Neural progenitor cell (in vitro differentiated cells): ENCODE measurements around the gene ACER3. TPM values are rescaled to one million over a fixed set of nuclear protein-coding genes. Genes with fewer than 3 reads are reported as not detected.
A peak's percentile ranks its signal among the peaks of the same experiment; 100 is the strongest.
"Not testable (repeated sequence)": the region's sequence is repeated elsewhere in the genome, so short reads cannot be mapped to it uniquely, and the experiment has no call there.

Experiments
- DNase-seq: peaks from one replicate; pipeline ENCODE4 v3.0.0-alpha.2; 2016; ENCODE audit warnings: low spot score
- H2AFZ ChIP-seq: fragments of 200-600 bp; sonication (generic); replicated peaks from 2 replicates; pipeline ENCODE4 v1.6.1; 2016; ENCODE audit warnings: antibody characterized with exemption
- H3F3A ChIP-seq: fragments of 200-600 bp; sonication (generic); 2 replicates; pipeline ENCODE4 v1.6.1; 2016; ENCODE audit warnings: antibody characterized with exemption, low read depth
- H3K27ac ChIP-seq: fragments of 200-600 bp; sonication (generic); 2 replicates; pipeline ENCODE4 v1.5.1; 2016; ENCODE audit warnings: mild to moderate bottlenecking
- H3K27me3 ChIP-seq: fragments of 200-600 bp; sonication (generic); 2 replicates; pipeline ENCODE4 v1.6.1; 2016; ENCODE audit warnings: mild to moderate bottlenecking, moderate library complexity
- H3K36me3 ChIP-seq: fragments of 200-600 bp; sonication (generic); 2 replicates; pipeline ENCODE4 v1.5.1; 2016
- H3K4me1 ChIP-seq: fragments of 200-600 bp; sonication (generic); 2 replicates; pipeline ENCODE4 v1.6.1; 2016; ENCODE audit warnings: mixed run types
- H3K4me2 ChIP-seq: fragments of 200-600 bp; sonication (generic); 2 replicates; pipeline ENCODE4 v1.6.1; 2016
- H3K4me3 ChIP-seq: fragments of 200-600 bp; sonication (generic); 2 replicates; pipeline ENCODE4 v1.5.1; 2016
- H3K79me2 ChIP-seq: fragments of 200-600 bp; sonication (generic); 2 replicates; pipeline ENCODE4 v1.6.1; 2016; ENCODE audit warnings: low read depth
- H3K9ac ChIP-seq: fragments of 200-600 bp; sonication (generic); 2 replicates; pipeline ENCODE4 v1.6.1; 2016
- H3K9me3 ChIP-seq: fragments of 200-600 bp; sonication (generic); 2 replicates; pipeline ENCODE4 v1.5.1; 2016; ENCODE audit warnings: low read depth
- H4K20me1 ChIP-seq: fragments of 200-600 bp; sonication (generic); 2 replicates; pipeline ENCODE4 v1.6.1; 2016; ENCODE audit warnings: low read depth
- H3K27ac Mint-ChIP-seq: 3 replicates; pipeline ENCODE4 v1.8.0; 2021; ENCODE audit warnings: mixed read lengths
- H3K27me3 Mint-ChIP-seq: 2 replicates; pipeline ENCODE4 v1.8.0; 2022; ENCODE audit warnings: low read depth, mild to moderate bottlenecking, inconsistent platforms, moderate library complexity, mixed read lengths; ENCODE audit not compliant: insufficient read depth
- H3K36me3 Mint-ChIP-seq: 3 replicates; pipeline ENCODE4 v1.8.0; 2021; ENCODE audit warnings: mixed read lengths
- H3K4me1 Mint-ChIP-seq: 3 replicates; pipeline ENCODE4 v1.8.0; 2021; ENCODE audit warnings: mixed read lengths
- H3K4me3 Mint-ChIP-seq: 3 replicates; pipeline ENCODE4 v1.8.0; 2021; ENCODE audit warnings: mild to moderate bottlenecking, moderate library complexity, mixed read lengths
- H3K9me3 Mint-ChIP-seq: 3 replicates; pipeline ENCODE4 v1.8.0; 2020; ENCODE audit warnings: mixed read lengths
- EZH2 ChIP-seq: fragments of 200-600 bp; sonication (generic); IDR thresholded peaks from 2 replicates; pipeline ENCODE4 v1.6.1; 2017; ENCODE audit warnings: antibody characterized with exemption, mild to moderate bottlenecking, moderate library complexity
- EZH2phosphoT487 ChIP-seq: fragments of 200-600 bp; sonication (generic); IDR thresholded peaks from 2 replicates; pipeline ENCODE4 v1.6.1; 2017; ENCODE audit warnings: antibody characterized with exemption
- total RNA-seq: library from RNA; depleted of rRNA; stranded (reverse); fragments of >200 nt; gene quantifications from 2 replicates; pipeline ENCODE4 v1.2.3, GENCODE V29; 2015; ENCODE audit warnings: low replicate concordance
- TF ChIP-seq, protein P1 (sequence below): fragments of 200-600 bp; sonication (generic); IDR thresholded peaks from 2 replicates; pipeline ENCODE4 v1.5.1; 2017; ENCODE audit warnings: antibody characterized with exemption, mild to moderate bottlenecking

Gene ACER3
- total RNA-seq, 1 donor from 2014 or later: 18.9 TPM

DNA sequence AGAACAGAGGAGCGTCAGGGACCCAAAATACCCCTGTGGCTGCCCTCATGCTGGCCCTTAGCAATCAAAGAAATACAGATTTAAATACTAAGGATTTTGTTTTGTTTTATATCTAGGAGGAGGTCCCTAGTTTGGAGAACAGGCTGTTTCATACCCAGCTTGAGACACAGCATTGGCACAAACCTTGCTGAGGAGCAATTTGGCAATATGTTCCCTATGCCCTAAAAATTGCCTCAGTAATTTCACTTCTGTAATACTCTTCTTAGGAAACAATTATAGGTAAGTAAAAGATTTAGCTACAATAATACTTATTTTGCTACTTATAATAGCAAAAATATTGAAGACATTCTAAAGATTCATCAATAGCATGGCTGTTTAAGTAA, 40.5 kb upstream of the ACER3 start:
- Histone ChIP-seq H3K9ac (no peak overlapping the region), H3K79me2 (no peaks in the 10 kb centered on the region), H3F3A (no peaks in the 10 kb centered on the region), H3K27ac (no peak overlapping the region), H3K9me3 (peaks cover 14% of the 10 kb centered on the region), H3K36me3 (peaks cover 7% of the 10 kb centered on the region), H2AFZ (no peak overlapping the region), H3K4me3 (no peak overlapping the region), H3K4me2 (no peak overlapping the region), H3K27me3 (no peaks in the 10 kb centered on the region), H4K20me1 (no peaks in the 10 kb centered on the region), H3K4me1 (no peaks in the 10 kb centered on the region)
- peaks cover 30% of the 10 kb centered on the region for H3K9me3 Mint-ChIP-seq
- no peak for DNase-seq
- H3K36me3 Mint-ChIP-seq: no peaks in the 10 kb centered on the region
- peaks cover 2% of the 10 kb centered on the region for H3K27me3 Mint-ChIP-seq
- no peak for TF ChIP-seq EZH2
- H3K4me3 Mint-ChIP-seq: no peak overlapping the region
- peaks cover 9% of the 10 kb centered on the region for H3K4me1 Mint-ChIP-seq
- no peak overlapping the region for H3K27ac Mint-ChIP-seq

DNA sequence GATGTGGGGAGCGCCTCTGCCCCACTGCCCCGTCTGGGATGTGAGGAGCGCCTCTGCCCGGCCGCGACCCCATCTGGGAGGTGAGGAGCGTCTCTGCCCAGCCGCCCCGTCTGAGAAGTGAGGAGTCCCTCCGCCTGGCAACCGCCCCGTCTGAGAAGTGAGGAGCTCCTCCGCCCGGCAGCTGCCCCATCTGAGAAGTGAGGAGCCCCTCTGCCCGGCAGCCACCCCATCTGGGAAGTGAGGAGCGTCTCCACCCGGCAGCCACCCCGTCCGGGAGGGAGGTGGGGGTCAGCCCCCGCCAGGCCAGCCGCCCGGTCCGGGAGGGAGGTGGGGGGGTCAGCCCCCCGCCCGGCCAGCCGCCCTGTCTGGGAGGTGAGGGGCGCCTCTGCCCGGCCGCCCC, 39.3 kb upstream of the ACER3 start:
- not testable (repeated sequence) for H3F3A ChIP-seq, H3K27ac Mint-ChIP-seq, H4K20me1 ChIP-seq, H3K79me2 ChIP-seq, H3K36me3 Mint-ChIP-seq, H3K4me1 ChIP-seq, H3K36me3 ChIP-seq, DNase-seq, H3K27me3 ChIP-seq, H3K4me2 ChIP-seq, H3K27me3 Mint-ChIP-seq, H3K4me3 ChIP-seq, H3K4me1 Mint-ChIP-seq, H3K27ac ChIP-seq, H2AFZ ChIP-seq, H3K4me3 Mint-ChIP-seq, H3K9ac ChIP-seq
- H3K9me3 ChIP-seq: peaks cover 10% of the 10 kb centered on the region
- H3K9me3 Mint-ChIP-seq: peaks cover 21% of the 10 kb centered on the region

DNA sequence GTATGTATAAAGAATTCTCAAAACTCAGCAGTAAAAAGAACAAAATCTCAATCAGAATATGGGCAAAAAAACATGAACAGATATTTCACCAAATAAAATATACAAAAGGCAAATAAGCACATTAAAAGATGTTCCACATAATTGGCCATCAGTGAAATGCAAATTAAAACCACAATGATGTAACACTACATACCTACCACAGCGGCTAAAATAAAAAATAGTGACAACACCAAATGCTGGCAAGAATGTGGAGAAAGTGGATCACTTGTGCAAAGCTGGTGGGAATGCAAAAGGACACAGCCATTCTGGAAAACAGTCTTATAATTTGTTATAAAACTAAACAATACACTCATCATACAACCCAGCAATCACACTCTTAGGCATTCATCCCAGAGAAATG, 38.3 kb upstream of the ACER3 start:
- H3K27ac Mint-ChIP-seq: no peak overlapping the region
- Histone ChIP-seq H3K4me2 (no peak overlapping the region), H3K4me1 (no peaks in the 10 kb centered on the region), H3K27me3 (no peaks in the 10 kb centered on the region), H3K79me2 (no peaks in the 10 kb centered on the region), H2AFZ (no peak overlapping the region), H3K36me3 (peaks cover 5% of the 10 kb centered on the region), H4K20me1 (no peaks in the 10 kb centered on the region), H3K27ac (no peak overlapping the region), H3K4me3 (no peak overlapping the region), H3K9me3 (peaks cover 4% of the 10 kb centered on the region), H3F3A (no peaks in the 10 kb centered on the region), H3K9ac (no peak overlapping the region)
- H3K27me3 Mint-ChIP-seq: peaks cover 4% of the 10 kb centered on the region
- no peak overlapping the region for H3K4me3 Mint-ChIP-seq
- no peak for DNase-seq
- peaks cover 9% of the 10 kb centered on the region for H3K4me1 Mint-ChIP-seq
- TF ChIP-seq EZH2 (no peak), EZH2phosphoT487 (no peak)
- TF ChIP-seq, protein P1, sequence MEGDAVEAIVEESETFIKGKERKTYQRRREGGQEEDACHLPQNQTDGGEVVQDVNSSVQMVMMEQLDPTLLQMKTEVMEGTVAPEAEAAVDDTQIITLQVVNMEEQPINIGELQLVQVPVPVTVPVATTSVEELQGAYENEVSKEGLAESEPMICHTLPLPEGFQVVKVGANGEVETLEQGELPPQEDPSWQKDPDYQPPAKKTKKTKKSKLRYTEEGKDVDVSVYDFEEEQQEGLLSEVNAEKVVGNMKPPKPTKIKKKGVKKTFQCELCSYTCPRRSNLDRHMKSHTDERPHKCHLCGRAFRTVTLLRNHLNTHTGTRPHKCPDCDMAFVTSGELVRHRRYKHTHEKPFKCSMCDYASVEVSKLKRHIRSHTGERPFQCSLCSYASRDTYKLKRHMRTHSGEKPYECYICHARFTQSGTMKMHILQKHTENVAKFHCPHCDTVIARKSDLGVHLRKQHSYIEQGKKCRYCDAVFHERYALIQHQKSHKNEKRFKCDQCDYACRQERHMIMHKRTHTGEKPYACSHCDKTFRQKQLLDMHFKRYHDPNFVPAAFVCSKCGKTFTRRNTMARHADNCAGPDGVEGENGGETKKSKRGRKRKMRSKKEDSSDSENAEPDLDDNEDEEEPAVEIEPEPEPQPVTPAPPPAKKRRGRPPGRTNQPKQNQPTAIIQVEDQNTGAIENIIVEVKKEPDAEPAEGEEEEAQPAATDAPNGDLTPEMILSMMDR: no peak
- H3K9me3 Mint-ChIP-seq: peaks cover 14% of the 10 kb centered on the region
- no peaks in the 10 kb centered on the region for H3K36me3 Mint-ChIP-seq

DNA sequence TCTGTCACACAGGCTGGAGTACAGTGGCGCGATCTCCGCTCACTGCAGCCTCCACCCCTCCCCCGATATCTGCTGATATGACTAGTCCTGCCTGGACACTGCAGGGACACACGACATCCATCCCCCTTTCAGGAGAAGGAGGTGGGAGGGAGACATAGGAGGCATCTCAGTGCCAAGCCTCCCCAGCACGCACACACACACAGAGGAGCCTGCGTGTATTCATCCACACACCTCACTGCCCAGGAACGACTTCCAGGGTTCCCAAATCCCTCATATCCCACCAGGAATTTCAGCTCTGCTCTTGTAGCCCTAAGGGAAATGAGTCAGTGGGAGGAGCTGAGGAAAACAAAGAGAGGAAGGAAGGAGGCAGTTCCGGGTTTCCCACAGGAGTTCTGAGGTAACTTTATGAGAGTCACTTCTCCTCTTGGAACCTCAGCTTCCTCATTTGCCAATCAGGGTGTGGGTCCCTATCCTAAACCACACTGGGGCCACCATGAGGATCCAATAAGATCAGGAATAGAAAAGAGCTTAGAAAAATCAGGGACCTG, 37.2 kb upstream of the ACER3 start:
- Histone ChIP-seq H3K36me3 (peaks cover 5% of the 10 kb centered on the region), H3K27me3 (no peaks in the 10 kb centered on the region), H2AFZ (no peak overlapping the region), H3K9me3 (peaks cover 4% of the 10 kb centered on the region), H3K9ac (no peak overlapping the region), H3K4me3 (no peak overlapping the region), H3K4me1 (no peaks in the 10 kb centered on the region), H3K4me2 (no peak overlapping the region), H3K79me2 (no peaks in the 10 kb centered on the region), H3F3A (no peaks in the 10 kb centered on the region), H4K20me1 (no peaks in the 10 kb centered on the region), H3K27ac (no peak overlapping the region)
- Mint-ChIP-seq H3K9me3 (peaks cover 13% of the 10 kb centered on the region), H3K27ac (peak overlapping the region; percentile 42), H3K4me3 (no peak overlapping the region), H3K4me1 (peaks cover 9% of the 10 kb centered on the region), H3K36me3 (no peaks in the 10 kb centered on the region), H3K27me3 (peaks cover 4% of the 10 kb centered on the region)
- no peak for DNase-seq
- TF ChIP-seq, protein P1: no peak
- no peak for TF ChIP-seq EZH2phosphoT487
- TF ChIP-seq EZH2: no peak
